GM23248 (cell line): Measurements from ENCODE around the gene ROS1. TPM values are rescaled to one million over a fixed set of nuclear protein-coding genes. Genes with fewer than 3 reads are reported as not detected.

Source experiments
- DNase-seq: peaks from one replicate; pipeline ENCODE4 v3.0.0-alpha.2; 2015
- H2AFZ ChIP-seq: fragments of 200-600 bp; sonication (generic); 2 replicates; pipeline ENCODE4 v1.6.1; 2016; ENCODE audit warnings: antibody characterized with exemption
- H3F3A ChIP-seq: fragments of 200-600 bp; sonication (generic); 2 replicates; pipeline ENCODE4 v1.6.1; 2016; ENCODE audit warnings: mild to moderate bottlenecking, antibody characterized with exemption, mixed run types; ENCODE audit not compliant: insufficient read depth
- H3K27ac ChIP-seq: fragments of 200-600 bp; sonication (generic); 2 replicates; pipeline ENCODE4 v1.5.1; 2016; ENCODE audit warnings: mild to moderate bottlenecking
- H3K27me3 ChIP-seq: fragments of 200-600 bp; sonication (generic); replicated peaks from 2 replicates; pipeline ENCODE4 v1.6.1; 2016; ENCODE audit warnings: mild to moderate bottlenecking; ENCODE audit not compliant: insufficient read depth
- H3K36me3 ChIP-seq: fragments of 200-600 bp; sonication (generic); 2 replicates; pipeline ENCODE4 v1.6.1; 2016; ENCODE audit warnings: low read depth, mild to moderate bottlenecking
- H3K4me1 ChIP-seq: fragments of 200-600 bp; sonication (generic); 2 replicates; pipeline ENCODE4 v1.6.1; 2016; ENCODE audit warnings: mild to moderate bottlenecking; ENCODE audit not compliant: insufficient read depth
- H3K4me2 ChIP-seq: fragments of 200-600 bp; sonication (generic); one replicate; pipeline ENCODE4 v1.6.1; 2016; ENCODE audit warnings: mild to moderate bottlenecking; ENCODE audit not compliant: unreplicated experiment
- H3K4me3 ChIP-seq: fragments of 200-600 bp; sonication (generic); 2 replicates; pipeline ENCODE4 v1.5.1; 2016; ENCODE audit warnings: mild to moderate bottlenecking
- H3K79me2 ChIP-seq: fragments of 200-600 bp; sonication (generic); 2 replicates; pipeline ENCODE4 v1.6.1; 2016; ENCODE audit warnings: mild to moderate bottlenecking; ENCODE audit not compliant: insufficient read depth
- H3K9ac ChIP-seq: fragments of 200-600 bp; sonication (generic); 2 replicates; pipeline ENCODE4 v1.6.1; 2016; ENCODE audit warnings: mild to moderate bottlenecking
- H3K9me2 ChIP-seq: fragments of 200-600 bp; sonication (generic); 2 replicates; pipeline ENCODE4 v1.6.1; 2016; ENCODE audit warnings: mixed run types, mild to moderate bottlenecking, moderate library complexity; ENCODE audit not compliant: insufficient read depth
- H3K9me3 ChIP-seq: fragments of 200-600 bp; sonication (generic); one replicate; pipeline ENCODE4 v1.6.1; 2017; ENCODE audit warnings: low read depth
- H4K20me1 ChIP-seq: fragments of 200-600 bp; sonication (generic); 2 replicates; pipeline ENCODE4 v1.6.0; 2016; ENCODE audit not compliant: insufficient read depth
- EZH2 ChIP-seq: fragments of 200-600 bp; sonication (generic); IDR thresholded peaks from 2 replicates; pipeline ENCODE4 v1.6.1; 2018; ENCODE audit warnings: antibody characterized with exemption, mild to moderate bottlenecking; ENCODE audit not compliant: insufficient read depth, poor library complexity, severe bottlenecking
- EZH2phosphoT487 ChIP-seq: fragments of 200-600 bp; sonication (generic); IDR thresholded peaks from 2 replicates; pipeline ENCODE4 v1.6.1; 2018; ENCODE audit warnings: antibody characterized with exemption, moderate library complexity, mild to moderate bottlenecking, low read depth; ENCODE audit not compliant: insufficient read depth
- WGBS, 2 experiments: methylation state at CpG; one replicate each; pipeline ENCODE4 v1.1.6; 2015 to 2017; ENCODE audit warnings: low lambda C conversion rate in 2 of 2, low coverage in 1 of 2; ENCODE audit errors: missing lambda C conversion rate in 2 of 2; 5-methylcytosine and 5-hydroxymethylcytosine counted together
- in situ Hi-C: fragments of 300-500 bp; cut with MboI; formaldehyde crosslinking; loops from 2 replicates; pipeline ENCODE4 v1.15.0; 2020
- polyA plus RNA-seq: library from polyadenylated mRNA; unstranded; fragments of >200 nt; fragmentation: Nextera tagmentation; extraction: Ambion mirVana; gene quantifications from 2 replicates; pipeline ENCODE4 v1.2.1, GENCODE V29; 2016
- total RNA-seq: library from RNA; depleted of rRNA; stranded (reverse); fragments of >200 nt; shearing (Covaris generic); gene quantifications from 2 replicates; pipeline ENCODE4 v1.2.3, GENCODE V29; 2014

Gene ROS1
- total and polyA plus RNA-seq, 2 experiments from 2014 or later: 0.20 to 0.43 TPM

DNA sequence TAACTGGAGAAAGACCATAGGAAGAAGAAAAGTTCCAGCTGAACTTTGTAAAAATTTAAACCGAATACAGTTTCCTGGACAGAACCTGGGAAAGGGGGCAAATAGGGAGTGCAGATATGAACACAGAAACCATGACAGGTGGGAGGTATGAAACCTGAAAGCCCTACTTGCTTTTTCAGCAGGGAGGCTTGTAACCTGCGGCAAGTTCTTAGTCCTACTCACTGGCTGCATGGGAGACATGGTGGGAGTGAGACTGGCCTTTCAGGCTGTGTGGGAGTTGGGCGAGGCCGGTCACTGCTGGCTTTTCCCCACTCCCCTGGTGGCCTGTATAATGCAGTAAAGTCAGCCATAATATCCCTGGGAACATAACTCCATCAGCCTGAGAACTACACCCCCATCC, 54.2 kb downstream of the ROS1 start:
- 85 to 86% methylated on average over 4 of the region's 4 CpGs for WGBS, 2 experiments
- in situ Hi-C loops: no loop called here
- H3K9me3 ChIP-seq: no peaks in the 10 kb centered on the region

DNA sequence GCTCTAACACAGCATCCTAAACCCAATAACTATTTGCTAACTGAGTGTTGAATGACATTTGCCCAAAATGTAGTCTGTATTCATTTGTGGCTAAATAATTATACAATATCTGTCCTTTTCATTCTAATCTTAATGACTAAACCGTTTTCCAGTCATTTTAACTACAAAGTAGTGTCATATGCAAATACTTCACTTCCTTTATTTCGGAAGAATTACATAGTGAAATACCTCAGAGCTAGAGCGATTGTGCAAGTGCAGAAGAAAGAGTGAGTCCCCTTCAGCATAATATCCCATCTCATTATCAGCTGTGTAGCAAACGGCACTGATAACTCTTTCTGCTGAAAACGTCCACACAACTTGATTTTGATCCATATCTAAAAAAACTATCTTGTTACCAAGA, 66.2 kb downstream of the ROS1 start:
- Histone ChIP-seq H3K4me2 (no peak overlapping the region), H3K27ac (no peak overlapping the region), H3F3A (no peaks in the 10 kb centered on the region), H3K4me3 (no peak overlapping the region), H3K27me3 (no peaks in the 10 kb centered on the region), H3K9me2 (no peaks in the 10 kb centered on the region), H3K79me2 (no peaks in the 10 kb centered on the region), H4K20me1 (no peaks in the 10 kb centered on the region), H2AFZ (no peak overlapping the region), H3K9me3 (no peaks in the 10 kb centered on the region), H3K9ac (no peak overlapping the region), H3K4me1 (no peaks in the 10 kb centered on the region), H3K36me3 (no peaks in the 10 kb centered on the region)
- no peak for DNase-seq
- TF ChIP-seq EZH2: no peak
- no peak for TF ChIP-seq EZH2phosphoT487
- 62 to 68% methylated on average over 5 of the region's 5 CpGs for WGBS, 2 experiments
- in situ Hi-C loops: no loop called here

More for the DNA sequence above, 54.2 kb downstream of the ROS1 start:
- H3K4me2 ChIP-seq: no peak overlapping the region
- no peak overlapping the region for H3K27ac ChIP-seq
- no peaks in the 10 kb centered on the region for H3K4me1 ChIP-seq
- H3K79me2 ChIP-seq: no peaks in the 10 kb centered on the region
- no peaks in the 10 kb centered on the region for H3K27me3 ChIP-seq
- TF ChIP-seq EZH2: no peak
- no peak for TF ChIP-seq EZH2phosphoT487
- H3K4me3 ChIP-seq: no peak overlapping the region
- H3K36me3 ChIP-seq: no peaks in the 10 kb centered on the region
- H4K20me1 ChIP-seq: no peaks in the 10 kb centered on the region
- H2AFZ ChIP-seq: no peak overlapping the region
- no peaks in the 10 kb centered on the region for H3K9me2 ChIP-seq
- no peak for DNase-seq
- H3F3A ChIP-seq: no peaks in the 10 kb centered on the region
- no peak overlapping the region for H3K9ac ChIP-seq

DNA sequence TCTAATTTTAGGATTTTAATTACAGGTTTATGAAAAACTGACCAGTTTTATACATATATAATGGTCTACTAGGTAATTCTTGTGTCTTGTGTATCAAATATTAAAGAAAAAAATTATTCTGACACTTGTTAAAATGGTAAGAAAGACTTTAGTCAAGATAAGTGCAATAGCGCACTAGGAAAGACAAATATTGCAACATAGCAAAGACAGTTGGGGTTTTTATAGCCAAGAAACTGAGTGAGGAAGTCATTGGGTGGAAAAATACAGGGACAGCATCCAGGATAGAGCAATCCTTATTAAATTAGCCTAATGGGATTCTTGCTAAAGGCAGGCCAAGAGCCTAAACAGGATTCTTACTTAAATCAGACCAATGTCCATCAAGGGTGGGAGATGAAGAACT, 71.1 kb downstream of the ROS1 start:
- no peaks in the 10 kb centered on the region for H4K20me1 ChIP-seq
- no peak overlapping the region for H3K4me2 ChIP-seq
- no peak overlapping the region for H2AFZ ChIP-seq
- H3K27me3 ChIP-seq: no peaks in the 10 kb centered on the region
- no peak overlapping the region for H3K9ac ChIP-seq
- H3K27ac ChIP-seq: no peak overlapping the region
- 93% methylated on average over 1 of the region's 1 CpG for WGBS, 2 experiments
- no peaks in the 10 kb centered on the region for H3K36me3 ChIP-seq
- DNase-seq: no peak
- H3K79me2 ChIP-seq: no peaks in the 10 kb centered on the region
- no peak overlapping the region for H3K4me3 ChIP-seq
- no peaks in the 10 kb centered on the region for H3K9me3 ChIP-seq
- H3K4me1 ChIP-seq: no peaks in the 10 kb centered on the region
- in situ Hi-C loops: no loop called here
- no peak for TF ChIP-seq EZH2
- no peaks in the 10 kb centered on the region for H3K9me2 ChIP-seq
- H3F3A ChIP-seq: no peaks in the 10 kb centered on the region

- Histone ChIP-seq H3K4me2 (no peak overlapping the region), H3K9ac (no peak overlapping the region), H4K20me1 (no peaks in the 10 kb centered on the region), H3K79me2 (no peaks in the 10 kb centered on the region), H3K4me3 (no peak overlapping the region), H3F3A (no peaks in the 10 kb centered on the region), H3K27me3 (no peaks in the 10 kb centered on the region), H3K9me3 (no peaks in the 10 kb centered on the region), H3K27ac (no peak overlapping the region), H3K4me1 (no peaks in the 10 kb centered on the region), H3K9me2 (no peaks in the 10 kb centered on the region), H3K36me3 (no peaks in the 10 kb centered on the region), H2AFZ (0 out of 2 replicates have a peak overlapping the region, but pooled peaks have one; percentile 57)
- 59% methylated on average over 3 of the region's 3 CpGs for WGBS, 2 experiments
- TF ChIP-seq EZH2 (no peak), EZH2phosphoT487 (no peak)
- in situ Hi-C loops: no loop called here
- peak; percentile 43 for DNase-seq
These were observed 73.2 kb downstream of the ROS1 start for GRCh38 chr6:117352466-117353081.

DNA sequence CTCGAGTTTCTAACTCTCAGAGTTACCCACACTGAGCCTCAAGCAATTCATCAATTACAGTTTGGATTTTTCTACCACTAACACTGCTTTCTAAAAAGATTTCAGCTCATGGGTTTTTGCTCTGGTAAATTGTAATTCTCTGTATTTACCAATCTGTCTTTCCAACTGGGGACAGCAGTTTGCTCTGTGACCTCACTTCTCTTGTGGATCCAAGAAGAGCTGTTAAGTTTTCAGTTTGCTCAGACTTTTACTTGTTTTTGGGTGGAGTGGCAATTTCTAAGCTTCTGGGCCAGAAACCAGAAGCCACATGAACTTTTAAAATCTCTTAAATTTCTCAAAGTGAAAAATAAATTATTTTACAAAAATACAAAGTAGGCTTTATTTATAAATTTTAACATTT, 74.2 kb downstream of the ROS1 start:
- H3K9me2 ChIP-seq: no peaks in the 10 kb centered on the region
- in situ Hi-C loops: no loop called here
- H3K4me2 ChIP-seq: peak overlapping the region; percentile 7
- no peak overlapping the region for H3K9ac ChIP-seq
- no peaks in the 10 kb centered on the region for H4K20me1 ChIP-seq
- no peaks in the 10 kb centered on the region for H3K27me3 ChIP-seq
- H3K4me3 ChIP-seq: no peak overlapping the region
- no peaks in the 10 kb centered on the region for H3K36me3 ChIP-seq
- 0 out of 2 replicates have a peak, but pooled peaks cover 5% of the 10 kb centered on the region for H3K4me1 ChIP-seq
- H2AFZ ChIP-seq: peak overlapping the region; percentile 57
- no peaks in the 10 kb centered on the region for H3K79me2 ChIP-seq
- H3K27ac ChIP-seq: no peak overlapping the region
- TF ChIP-seq EZH2 (no peak), EZH2phosphoT487 (no peak)
- 47 to 57% methylated on average over 1 of the region's 1 CpG for WGBS, 2 experiments
- H3F3A ChIP-seq: no peaks in the 10 kb centered on the region
- DNase-seq: peak; percentile 5
- no peaks in the 10 kb centered on the region for H3K9me3 ChIP-seq
